Measurements from ENCODE around the gene MRPL4.

The MRPL4 gene

DNA sequence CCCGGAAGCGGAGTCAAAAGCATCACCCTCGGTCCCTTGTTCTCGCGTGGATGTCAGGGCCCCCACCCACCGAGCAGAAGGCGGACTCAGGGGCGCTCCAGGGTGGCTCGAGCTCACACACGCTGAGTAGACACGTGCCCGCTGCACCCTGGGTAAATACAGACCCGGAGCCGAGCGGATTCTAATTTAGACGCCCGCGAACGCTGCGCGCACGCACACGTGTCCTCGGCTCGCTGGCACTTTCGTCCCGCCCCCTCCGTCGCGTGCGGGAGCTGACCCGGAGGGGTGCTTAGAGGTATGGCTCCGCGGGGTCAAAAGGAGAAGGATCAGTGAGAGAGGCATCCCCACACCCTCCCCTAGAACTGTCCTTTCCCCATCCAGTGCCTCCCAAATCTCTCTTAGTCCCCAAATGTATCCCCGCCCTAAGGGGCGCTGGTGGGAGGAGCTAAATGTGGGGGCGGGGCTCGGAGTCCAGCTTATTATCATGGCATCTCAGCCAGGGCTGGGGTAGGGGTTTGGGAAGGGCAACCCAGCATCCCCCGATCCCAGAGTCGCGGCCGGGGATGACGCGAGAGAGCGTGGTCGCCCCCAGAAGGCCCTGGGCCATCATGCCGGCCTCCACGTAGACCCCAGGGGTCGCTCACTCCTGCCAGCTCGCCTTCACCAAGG lies 37.3 kb downstream of the MRPL4 start:
- peak; percentile 43 for DNase-seq (ENCODE audit: low spot score)

GRCh38 chr19:10289836-10290356 lies 37.9 kb downstream of the MRPL4 start, which contains the start of gene ICAM5:
ICAM5 (plus strand) TSS chr19:10289952; CDS start chr19:10290044, 92 bp downstream.
- no peak for DNase-seq (ENCODE audit: low spot score)

- DNase-seq (ENCODE audit: low spot score), result no peak
Observed at GRCh38 chr19:10290357-10290875, 38.4 kb downstream of the MRPL4 start.

GRCh38 chr19:10290876-10291553 lies 39.0 kb downstream of the MRPL4 start:
- peak; percentile 50 for DNase-seq (ENCODE audit: low spot score)

GRCh38 chr19:10291554-10292205 lies 39.7 kb downstream of the MRPL4 start:
- no peak for DNase-seq (ENCODE audit: low spot score)

DNA sequence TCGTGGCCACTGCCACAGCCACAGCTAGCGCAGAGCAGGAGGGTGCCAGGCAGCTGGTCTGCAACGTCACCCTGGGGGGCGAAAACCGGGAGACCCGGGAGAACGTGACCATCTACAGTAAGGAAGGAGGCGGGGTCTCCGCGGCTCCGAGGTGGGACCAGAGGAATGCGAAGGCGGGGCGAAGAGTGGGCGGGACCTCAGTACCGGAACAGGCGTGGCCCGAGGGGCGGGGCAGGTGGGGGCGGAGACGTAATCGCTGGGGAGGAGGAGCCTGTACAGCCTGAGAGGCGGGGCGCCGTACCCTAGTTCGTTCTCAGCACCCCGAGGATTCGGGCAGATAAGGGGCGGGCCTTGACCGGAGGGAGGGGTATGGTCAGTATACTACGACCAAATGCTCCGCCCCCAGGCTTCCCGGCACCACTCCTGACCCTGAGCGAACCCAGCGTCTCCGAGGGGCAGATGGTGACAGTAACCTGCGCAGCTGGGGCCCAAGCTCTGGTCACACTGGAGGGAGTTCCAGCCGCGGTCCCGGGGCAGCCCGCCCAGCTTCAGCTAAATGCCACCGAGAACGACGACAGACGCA lies 40.3 kb downstream of the MRPL4 start:
- peak; percentile 66 for DNase-seq (ENCODE audit: low spot score)

DNA sequence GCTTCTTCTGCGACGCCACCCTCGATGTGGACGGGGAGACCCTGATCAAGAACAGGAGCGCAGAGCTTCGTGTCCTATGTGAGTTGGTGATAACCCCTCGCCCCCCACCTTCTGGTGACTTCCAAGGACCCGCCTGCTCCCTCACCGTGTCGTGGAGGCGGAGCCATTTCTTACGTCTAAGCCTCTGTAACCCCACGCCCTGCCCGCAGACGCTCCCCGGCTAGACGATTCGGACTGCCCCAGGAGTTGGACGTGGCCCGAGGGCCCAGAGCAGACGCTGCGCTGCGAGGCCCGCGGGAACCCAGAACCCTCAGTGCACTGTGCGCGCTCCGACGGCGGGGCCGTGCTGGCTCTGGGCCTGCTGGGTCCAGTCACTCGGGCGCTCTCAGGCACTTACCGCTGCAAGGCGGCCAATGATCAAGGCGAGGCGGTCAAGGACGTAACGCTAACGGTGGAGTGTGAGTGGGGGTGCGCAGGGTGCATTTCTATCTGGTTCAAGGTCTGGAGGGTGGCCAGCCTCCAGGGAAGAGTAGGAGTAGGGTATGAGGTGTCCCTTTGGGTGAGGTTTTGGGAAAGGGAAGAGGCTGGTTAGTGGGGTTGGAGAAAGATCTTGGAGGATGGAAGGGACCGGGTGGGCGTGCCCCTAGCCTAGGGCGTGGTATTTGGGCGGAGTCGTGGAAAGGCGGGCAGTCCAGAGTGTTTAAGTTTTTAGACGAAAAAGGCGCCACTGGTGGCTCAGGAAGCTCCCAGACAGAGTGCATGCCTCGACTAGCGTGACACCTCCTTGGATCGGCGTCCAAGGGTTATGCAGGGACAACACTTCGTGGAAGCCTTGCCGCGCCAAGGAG lies 41.0 kb downstream of the MRPL4 start:
- DNase-seq (ENCODE audit: low spot score), result no peak

DNA sequence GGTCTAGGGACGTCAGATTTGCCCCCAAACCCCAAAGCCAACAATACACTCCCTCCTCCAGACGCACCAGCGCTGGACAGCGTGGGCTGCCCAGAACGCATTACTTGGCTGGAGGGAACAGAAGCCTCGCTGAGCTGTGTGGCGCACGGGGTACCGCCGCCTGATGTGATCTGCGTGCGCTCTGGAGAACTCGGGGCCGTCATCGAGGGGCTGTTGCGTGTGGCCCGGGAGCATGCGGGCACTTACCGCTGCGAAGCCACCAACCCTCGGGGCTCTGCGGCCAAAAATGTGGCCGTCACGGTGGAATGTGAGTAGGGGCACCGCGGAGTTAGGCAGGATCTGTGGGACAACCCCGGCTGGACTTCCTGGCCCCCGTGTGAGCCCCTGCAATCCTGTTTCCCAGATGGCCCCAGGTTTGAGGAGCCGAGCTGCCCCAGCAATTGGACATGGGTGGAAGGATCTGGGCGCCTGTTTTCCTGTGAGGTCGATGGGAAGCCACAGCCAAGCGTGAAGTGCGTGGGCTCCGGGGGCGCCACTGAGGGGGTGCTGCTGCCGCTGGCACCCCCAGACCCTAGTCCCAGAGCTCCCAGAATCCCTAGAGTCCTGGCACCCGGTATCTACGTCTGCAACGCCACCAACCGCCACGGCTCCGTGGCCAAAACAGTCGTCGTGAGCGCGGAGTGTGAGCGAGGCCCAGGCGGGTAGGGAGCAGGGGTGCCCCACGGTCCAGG lies 41.8 kb downstream of the MRPL4 start:
- DNase-seq (ENCODE audit: low spot score), result no peak

GRCh38 chr19:10294368-10294697 lies 42.3 kb downstream of the MRPL4 start:
- no peak for DNase-seq (ENCODE audit: low spot score)

GRCh38 chr19:10295305-10295846 lies 43.4 kb downstream of the MRPL4 start:
- DNase-seq (ENCODE audit: low spot score), result no peak

GRCh38 chr19:10295847-10296591 lies 44.0 kb downstream of the MRPL4 start:
- no peak for DNase-seq (ENCODE audit: low spot score)

GRCh38 chr19:10299545-10300458 lies 47.8 kb downstream of the MRPL4 start:
- DNase-seq (ENCODE audit: low spot score), result no peak

DNA sequence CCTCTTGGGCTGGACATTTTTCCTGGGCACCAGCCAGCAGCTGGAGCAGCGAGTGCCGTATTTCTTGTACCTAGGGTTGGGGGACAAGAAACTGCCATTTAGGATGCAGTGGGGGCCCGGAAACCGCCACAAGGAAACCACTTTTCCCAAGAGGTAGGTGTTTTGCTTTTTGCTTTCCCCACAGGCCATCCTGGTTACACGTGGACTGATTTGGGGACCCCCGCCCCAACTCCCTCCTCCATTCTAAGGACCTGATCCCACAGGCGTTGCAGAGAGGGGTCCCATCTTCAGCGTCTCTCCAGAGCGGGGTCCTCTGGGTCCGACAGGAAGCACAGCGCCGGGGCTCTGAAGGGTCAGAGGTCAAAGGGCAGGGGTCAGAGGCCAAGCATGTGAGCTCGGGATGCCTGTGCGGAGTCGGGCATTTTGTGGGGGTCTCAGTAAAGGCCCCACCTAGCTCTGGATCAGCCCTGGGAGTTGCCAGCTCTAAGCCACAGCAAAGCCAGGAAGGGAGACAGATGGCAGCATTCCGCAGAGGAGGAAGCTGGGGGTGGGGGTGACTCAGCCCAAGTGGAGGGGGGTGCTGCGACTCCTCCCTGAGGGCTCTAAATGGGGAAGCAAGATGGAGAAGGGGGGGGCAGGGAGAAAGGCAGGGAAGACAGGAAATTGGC lies 53.3 kb downstream of the MRPL4 start:
- peak; percentile 50 for DNase-seq (ENCODE audit: low spot score)

DNA sequence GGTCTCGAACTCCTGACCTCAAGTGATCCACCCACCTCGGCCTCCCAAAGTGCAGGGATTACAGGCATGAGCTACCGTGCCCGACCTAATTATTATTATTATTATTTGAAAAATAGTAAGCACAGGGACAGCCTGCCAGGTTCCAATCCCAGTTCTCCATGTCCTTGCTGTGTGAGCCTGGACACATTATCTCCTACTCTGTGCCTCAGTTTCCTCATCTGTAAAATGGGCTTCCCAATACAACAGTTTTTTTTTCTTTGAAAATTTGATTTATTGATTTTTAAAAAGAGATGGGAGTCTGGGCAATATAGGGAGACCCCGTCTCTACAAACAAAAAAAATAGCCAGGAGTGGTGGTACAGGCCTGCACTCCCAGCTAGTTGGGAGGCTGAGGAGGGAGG lies 54.3 kb downstream of the MRPL4 start:
- DNase-seq (ENCODE audit: low spot score), result no peak

GRCh38 chr19:10309423-10309822 lies 57.4 kb downstream of the MRPL4 start, which contains the start of gene ZGLP1:
ZGLP1 (minus strand) TSS chr19:10309815.
- DNase-seq (ENCODE audit: low spot score), result no peak
